Measurements from ENCODE around the gene TARS1. TPM values are rescaled to one million over a fixed set of nuclear protein-coding genes. Genes with fewer than 3 reads are reported as not detected.

TARS1 gene
- total RNA-seq, 4 donors from 2014 or later = 27.7 to 64.2 (median 56.9) TPM

- peaks cover 0 to 70% (median 3%) of the 10 kb centered on the region in 3 donors for H3K36me3 ChIP-seq
- H3K4me3 ChIP-seq = no peak overlapping the region
- H3K27me3 ChIP-seq = no peaks in the 10 kb centered on the region
- H3K4me1 ChIP-seq = peaks cover 0 to 40% (median 4%) of the 10 kb centered on the region in 4 donors
- H3K27ac ChIP-seq = no peak overlapping the region
- WGBS, 2 donors = 69 to 71% methylated on average over 3 of the region's 3 CpGs
- no peak for DNase-seq (ENCODE audit: low spot score in 2 of 2)
- H3K9me3 ChIP-seq = no peaks in the 10 kb centered on the region
- TF ChIP-seq EP300 (IDR thresholded peaks at IDR 0.05) (no peak), CTCF (IDR thresholded peaks at IDR 0.05) (no peak), POLR2A (IDR thresholded peaks at IDR 0.05) (no peak)
These were observed 7.4 kb downstream of the TARS1 start for GRCh38 chr5:33448118-33448517.

- WGBS, 2 donors = 12% methylated on average over 2 of the region's 2 CpGs
These were observed 16.4 kb downstream of the TARS1 start for GRCh38 chr5:33457126-33457525.

GRCh38 chr5:33457817-33458216 lies 17.1 kb downstream of the TARS1 start:
- Histone ChIP-seq H3K27me3 (no peaks in the 10 kb centered on the region), H3K9me3 (no peaks in the 10 kb centered on the region), H3K36me3 (peaks cover 3 to 97% (median 29%) of the 10 kb centered on the region in 3 donors), H3K4me1 (peaks cover 0 to 12% (median 0%) of the 10 kb centered on the region in 4 donors), H3K27ac (no peak overlapping the region), H3K4me3 (no peak overlapping the region)
- no peak for TF ChIP-seq POLR2A (IDR thresholded peaks at IDR 0.05)
- TF ChIP-seq EP300 (IDR thresholded peaks at IDR 0.05) = no peak
- no peak for TF ChIP-seq CTCF (IDR thresholded peaks at IDR 0.05)
- DNase-seq (ENCODE audit: low spot score in 2 of 2) = no peak
- 86 to 92% methylated on average over 1 of the region's 1 CpG for WGBS, 2 donors

More at GRCh38 chr5:33457126-33457525, 16.4 kb downstream of the TARS1 start:
- peak in 1 of 2 donors; percentile 44 for TF ChIP-seq EP300 (IDR thresholded peaks at IDR 0.05)
- no peak for TF ChIP-seq CTCF (IDR thresholded peaks at IDR 0.05)
- TF ChIP-seq POLR2A (IDR thresholded peaks at IDR 0.05) = no peak
- Histone ChIP-seq H3K27me3 (no peaks in the 10 kb centered on the region), H3K9me3 (no peaks in the 10 kb centered on the region), H3K27ac (peak overlapping the region in 1 of 4 donors; percentile 49), H3K4me3 (no peak overlapping the region), H3K36me3 (peaks cover 3 to 97% (median 25%) of the 10 kb centered on the region in 3 donors), H3K4me1 (peaks cover 0 to 12% (median 0%) of the 10 kb centered on the region in 4 donors)
- no peak for DNase-seq (ENCODE audit: low spot score in 2 of 2)

- WGBS, 2 donors = 99% methylated on average over 2 of the region's 2 CpGs
- H3K9me3 ChIP-seq = no peaks in the 10 kb centered on the region
- H3K27me3 ChIP-seq = no peaks in the 10 kb centered on the region
- DNase-seq (ENCODE audit: low spot score in 2 of 2) = no peak
- no peak overlapping the region for H3K27ac ChIP-seq
- TF ChIP-seq POLR2A (IDR thresholded peaks at IDR 0.05) (no peak), CTCF (IDR thresholded peaks at IDR 0.05) (no peak), EP300 (IDR thresholded peaks at IDR 0.05) (no peak)
- H3K36me3 ChIP-seq = peaks cover 3 to 100% (median 32%) of the 10 kb centered on the region in 3 donors
- no peak overlapping the region for H3K4me3 ChIP-seq
- H3K4me1 ChIP-seq = peaks cover 0 to 12% (median 0%) of the 10 kb centered on the region in 4 donors
These were observed 19.4 kb downstream of the TARS1 start for GRCh38 chr5:33460210-33460609.

GRCh38 chr5:33462456-33462855 lies 21.7 kb downstream of the TARS1 start:
- peaks cover 3 to 100% (median 31%) of the 10 kb centered on the region in 3 donors for H3K36me3 ChIP-seq
- no peaks in the 10 kb centered on the region for H3K9me3 ChIP-seq
- H3K27me3 ChIP-seq = no peaks in the 10 kb centered on the region
- H3K4me1 ChIP-seq = peaks cover 0 to 3% (median 0%) of the 10 kb centered on the region in 4 donors
- TF ChIP-seq CTCF (IDR thresholded peaks at IDR 0.05) (no peak), EP300 (IDR thresholded peaks at IDR 0.05) (no peak), POLR2A (IDR thresholded peaks at IDR 0.05) (no peak)
- WGBS, 2 donors = 71 to 73% methylated on average over 3 of the region's 3 CpGs
- no peak overlapping the region for H3K27ac ChIP-seq
- DNase-seq (ENCODE audit: low spot score in 2 of 2) = no peak
- H3K4me3 ChIP-seq = no peak overlapping the region

Measured in tibial nerve (tissue), 4 donors.